WI38 (cell line): Measurements from ENCODE around the gene SCART1.
"Not testable (repeated sequence)": the region's sequence is repeated elsewhere in the genome, so short reads cannot be mapped to it uniquely, and the experiment has no call there.

Source experiments
- H3K4me3 ChIP-seq: 2 replicates; pipeline ENCODE4 v1.5.1; 2011; ENCODE audit warnings: low read depth, mild to moderate bottlenecking, control low read depth, low read length
- CTCF ChIP-seq: IDR thresholded peaks from 2 replicates; pipeline ENCODE4 v1.5.1; 2012; ENCODE audit warnings: low read depth, mild to moderate bottlenecking, control low read depth, low read length

SCART1 gene

DNA sequence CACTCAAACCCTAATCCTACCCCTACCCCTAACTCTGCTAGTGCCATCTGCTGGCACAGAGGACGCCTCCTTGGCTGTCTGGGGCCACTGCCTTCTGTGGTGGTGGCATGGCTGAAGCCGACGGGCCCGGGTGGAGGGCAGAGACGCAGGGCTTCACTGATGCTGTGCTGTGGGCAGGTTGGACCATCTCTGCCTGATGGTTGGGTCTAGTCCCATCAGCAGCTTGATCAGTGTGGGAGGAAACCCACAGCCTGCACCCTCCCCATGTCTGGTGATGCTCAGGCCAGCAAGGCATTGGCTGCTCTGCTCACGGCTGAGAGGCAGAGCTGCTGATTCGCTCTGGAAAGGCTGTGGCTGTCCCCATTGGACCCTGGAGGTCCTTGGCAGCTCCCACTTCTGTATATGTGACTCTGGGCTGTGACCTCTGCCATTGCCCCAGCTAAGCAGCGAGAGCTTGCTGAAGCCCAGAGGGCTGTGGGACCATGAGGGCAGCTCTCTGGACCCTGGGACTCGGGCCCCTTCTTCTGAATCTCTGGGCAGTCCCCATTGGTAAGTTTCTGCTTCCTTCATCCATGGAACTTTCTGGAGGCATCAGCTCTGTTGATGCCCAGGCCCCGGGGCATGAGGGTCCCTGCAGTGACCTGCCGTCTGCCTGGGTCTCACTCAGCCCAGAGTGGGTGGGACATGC lies at the start of gene SCART1:
TSS of gene SCART1 (plus strand) at position 430 of the 688 bp plus-strand sequence. CDS start at position 483, 53 bp downstream.
- no peak for TF ChIP-seq CTCF
- no peak within 1 kb of the TSS for H3K4me3 ChIP-seq

DNA sequence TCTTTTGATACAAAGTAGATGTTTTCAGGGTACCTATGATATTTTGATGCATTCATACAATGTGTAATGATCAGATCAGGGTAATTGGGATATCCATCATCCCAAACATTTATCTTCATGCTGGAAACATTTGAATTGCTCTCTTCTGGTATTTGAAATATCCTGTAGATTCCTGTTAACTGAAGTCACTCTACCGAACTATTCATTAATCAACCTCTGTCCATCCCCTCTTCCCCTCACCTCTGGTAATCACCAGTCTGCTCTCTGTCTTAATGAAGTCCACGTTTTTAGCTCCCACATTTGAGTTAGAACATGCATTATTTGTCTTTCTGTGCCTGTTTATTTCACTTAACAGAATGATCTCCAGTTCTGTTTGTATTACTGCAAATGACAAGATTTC lies 48.5 kb upstream of the SCART1 start:
- no peak overlapping the region for H3K4me3 ChIP-seq
- TF ChIP-seq CTCF: no peak

GRCh38 chr10:133405844-133406527 lies 47.8 kb upstream of the SCART1 start:
- TF ChIP-seq CTCF: no peak

GRCh38 chr10:133411523-133412380 lies 42.0 kb upstream of the SCART1 start:
- no peak overlapping the region for H3K4me3 ChIP-seq
- TF ChIP-seq CTCF: no peak

More at GRCh38 chr10:133405844-133406527, 47.8 kb upstream of the SCART1 start:
- no peak overlapping the region for H3K4me3 ChIP-seq

DNA sequence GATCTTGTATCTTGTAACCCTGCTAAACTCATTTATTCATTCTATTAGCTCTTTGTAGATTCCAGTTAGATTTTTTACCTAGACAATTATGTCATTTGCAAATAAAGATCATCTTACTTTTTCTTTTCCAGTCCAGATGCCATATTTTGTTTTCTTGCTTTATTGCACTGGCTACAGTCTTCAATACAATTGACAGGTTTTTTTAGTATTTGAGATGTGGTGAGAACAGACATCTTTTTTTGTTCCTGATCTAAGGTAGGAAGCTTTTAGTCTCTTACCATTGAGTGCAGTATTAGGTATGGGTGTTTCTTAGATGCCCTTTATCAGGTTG lies 41.4 kb upstream of the SCART1 start:
- no peak overlapping the region for H3K4me3 ChIP-seq
- no peak for TF ChIP-seq CTCF

DNA sequence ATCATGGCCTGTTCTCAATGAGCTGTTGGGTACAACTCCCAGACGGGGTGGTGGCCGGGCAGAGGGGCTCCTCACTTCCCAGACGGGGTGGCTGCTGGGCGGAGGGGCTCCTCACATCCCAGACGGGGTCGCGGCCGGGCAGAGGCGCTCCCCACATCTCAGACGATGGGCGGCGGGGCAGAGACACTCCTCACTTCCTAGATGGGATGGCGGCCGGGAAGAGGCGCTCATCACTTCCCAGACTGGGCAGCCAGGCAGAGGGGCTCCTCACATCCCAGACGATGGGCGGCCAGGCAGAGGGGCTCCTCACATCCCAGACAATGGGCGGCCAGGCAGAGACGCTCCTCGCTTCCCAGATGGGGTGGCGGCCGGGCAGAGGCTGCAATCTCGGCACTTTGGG lies 39.3 kb upstream of the SCART1 start:
- not testable (repeated sequence) for H3K4me3 ChIP-seq

- H3K4me3 ChIP-seq: no peak overlapping the region
- no peak for TF ChIP-seq CTCF
Observed at GRCh38 chr10:133415752-133416151, 38.0 kb upstream of the SCART1 start.
